ENCODE measurements around the gene C8A. TPM values are rescaled to one million over a fixed set of nuclear protein-coding genes. Genes with fewer than 3 reads are reported as not detected.

The C8A gene
- total RNA-seq, 1 experiment from 2014 or later: not detected

DNA sequence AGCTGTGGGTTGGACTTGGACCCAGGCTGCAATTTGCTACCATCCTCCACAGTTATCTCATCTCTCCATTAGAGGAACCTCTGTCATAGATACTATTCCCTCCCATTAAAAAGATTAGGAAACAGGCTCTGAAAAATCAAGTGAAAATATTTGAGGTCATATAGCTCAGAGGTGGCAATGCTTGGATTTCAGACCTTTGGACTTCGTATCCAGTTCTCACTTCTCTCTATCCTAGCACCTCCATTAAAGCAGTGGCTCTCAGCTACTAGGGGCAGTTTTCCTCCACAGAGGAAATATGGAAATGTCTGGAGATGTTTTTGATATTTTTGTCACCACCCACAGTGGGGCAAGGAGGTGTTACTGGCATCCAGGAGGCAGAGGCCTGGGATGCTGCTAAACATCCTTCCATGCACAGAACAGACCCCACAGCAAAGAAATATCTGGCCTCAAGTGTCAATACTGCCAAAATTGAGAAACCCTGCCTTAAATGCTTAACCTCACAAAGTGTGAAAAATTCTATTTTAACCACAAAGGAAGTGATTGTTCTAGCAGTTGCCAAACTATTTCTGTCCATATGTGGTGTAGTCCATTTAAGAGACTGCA, 54.1 kb downstream of the C8A start:
- no peak overlapping the region for H3K9ac ChIP-seq (ENCODE audit: extremely low read depth, insufficient read length, low read length)
- Mint-ChIP-seq H3K27ac (no peak overlapping the region), H3K9me3 (no peaks in the 10 kb centered on the region), H3K27me3 (ENCODE audit: low read depth) (peaks cover 4% of the 10 kb centered on the region), H3K4me3 (no peak overlapping the region), H3K36me3 (ENCODE audit: insufficient read depth in 1 of 3, low read depth in 3 of 3) (no peaks in the 10 kb centered on the region), H3K4me1 (no peaks in the 10 kb centered on the region)
- no peak overlapping the region for H4K5ac ChIP-seq (ENCODE audit: insufficient read length, low read depth, low read length)
- no peak overlapping the region for H4K91ac ChIP-seq (ENCODE audit: insufficient read length, low read depth, low read length)
- DNase-seq: no peak
- H3K79me2 ChIP-seq (ENCODE audit: insufficient read depth, low read length): no peaks in the 10 kb centered on the region
- no peak overlapping the region for H4K8ac ChIP-seq (replicated peaks; ENCODE audit: insufficient read length, low read depth, low read length)
- H3K4me1 ChIP-seq (ENCODE audit: insufficient read depth, low read length): no peaks in the 10 kb centered on the region
- H2BK5ac ChIP-seq (ENCODE audit: insufficient read length, low read length): no peak overlapping the region
- H3K9me3 ChIP-seq (ENCODE audit: control insufficient read depth, low read depth, low read length): no peaks in the 10 kb centered on the region
- WGBS (ENCODE audit: extremely low coverage, insufficient read length, low lambda C conversion rate): no CpG with 5 or more reads among the region's 1 CpG
- no peak overlapping the region for H2BK20ac ChIP-seq (ENCODE audit: low read depth, low read length, poor library complexity, severe bottlenecking)
- no peak overlapping the region for H2BK15ac ChIP-seq (ENCODE audit: low read depth, low read length)
- no peak overlapping the region for H3K56ac ChIP-seq (ENCODE audit: insufficient read length, low read depth, low read length)
- no peak overlapping the region for H3K14ac ChIP-seq (ENCODE audit: insufficient read depth, low read length)
- H3K27me3 ChIP-seq (ENCODE audit: insufficient read depth, low read length): no peaks in the 10 kb centered on the region
- no peak overlapping the region for H2BK120ac ChIP-seq (ENCODE audit: low read depth, low read length, poor library complexity, severe bottlenecking)
- H2BK12ac ChIP-seq (ENCODE audit: insufficient read length, low read depth, low read length): no peak overlapping the region
- no peak overlapping the region for H2AFZ ChIP-seq (ENCODE audit: low read length)
- H3K23me2 ChIP-seq (ENCODE audit: insufficient read length, low read depth, low read length, poor library complexity, severe bottlenecking): peaks cover 3% of the 10 kb centered on the region
- H4K20me1 ChIP-seq (ENCODE audit: control insufficient read depth, insufficient read depth, insufficient read length): no peaks in the 10 kb centered on the region
- no peak overlapping the region for H3K27ac ChIP-seq (ENCODE audit: insufficient read length, low read depth, low read length)
- TF ChIP-seq, protein P1, sequence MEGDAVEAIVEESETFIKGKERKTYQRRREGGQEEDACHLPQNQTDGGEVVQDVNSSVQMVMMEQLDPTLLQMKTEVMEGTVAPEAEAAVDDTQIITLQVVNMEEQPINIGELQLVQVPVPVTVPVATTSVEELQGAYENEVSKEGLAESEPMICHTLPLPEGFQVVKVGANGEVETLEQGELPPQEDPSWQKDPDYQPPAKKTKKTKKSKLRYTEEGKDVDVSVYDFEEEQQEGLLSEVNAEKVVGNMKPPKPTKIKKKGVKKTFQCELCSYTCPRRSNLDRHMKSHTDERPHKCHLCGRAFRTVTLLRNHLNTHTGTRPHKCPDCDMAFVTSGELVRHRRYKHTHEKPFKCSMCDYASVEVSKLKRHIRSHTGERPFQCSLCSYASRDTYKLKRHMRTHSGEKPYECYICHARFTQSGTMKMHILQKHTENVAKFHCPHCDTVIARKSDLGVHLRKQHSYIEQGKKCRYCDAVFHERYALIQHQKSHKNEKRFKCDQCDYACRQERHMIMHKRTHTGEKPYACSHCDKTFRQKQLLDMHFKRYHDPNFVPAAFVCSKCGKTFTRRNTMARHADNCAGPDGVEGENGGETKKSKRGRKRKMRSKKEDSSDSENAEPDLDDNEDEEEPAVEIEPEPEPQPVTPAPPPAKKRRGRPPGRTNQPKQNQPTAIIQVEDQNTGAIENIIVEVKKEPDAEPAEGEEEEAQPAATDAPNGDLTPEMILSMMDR (conservative IDR thresholded peaks at IDR 0.05): no peak
- no peaks in the 10 kb centered on the region for H3K79me1 ChIP-seq (ENCODE audit: insufficient read depth, low read depth, low read length, poor library complexity, severe bottlenecking)
- no peak overlapping the region for H3K23ac ChIP-seq (ENCODE audit: insufficient read length, low read depth, low read length)
- H3K4me2 ChIP-seq (ENCODE audit: insufficient read depth, insufficient read length, low read length): no peak overlapping the region
- H3T11ph ChIP-seq (ENCODE audit: low read length): no peak overlapping the region
- H3K4ac ChIP-seq (ENCODE audit: low read depth, low read length): no peak overlapping the region
- no peak overlapping the region for H3K18ac ChIP-seq (ENCODE audit: insufficient read length, low read depth, low read length)
- no peak overlapping the region for H2AK5ac ChIP-seq (ENCODE audit: insufficient read length, low read length)

Data from H9 (cell line).